HepG2 (cell line): Measurements from ENCODE around the gene TBL3. TPM values are rescaled to one million over a fixed set of nuclear protein-coding genes. Genes with fewer than 3 reads are reported as not detected.

Experiments
- ETV5 ChIP-seq: IDR thresholded peaks from 2 replicates; pipeline ENCODE4 v1.6.1; 2018; ENCODE audit warnings: missing biosample characterization, missing genetic modification reagents, inconsistent platforms, borderline replicate concordance
- KDM5B ChIP-seq: sonication (generic); formaldehyde crosslinking; IDR thresholded peaks from 2 replicates; pipeline ENCODE4 v1.4.0; 2020; ENCODE audit warnings: missing genetic modification reagents, mild to moderate bottlenecking, borderline replicate concordance
- RAD51 ChIP-seq: fragments of 450-650 bp; IDR thresholded peaks from 2 replicates; pipeline ENCODE4 v1.6.1; 2016; ENCODE audit warnings: borderline replicate concordance
- TAF1 ChIP-seq: sonication (generic); formaldehyde crosslinking; IDR thresholded peaks from 2 replicates; pipeline ENCODE4 v1.4.0; 2020; ENCODE audit warnings: missing genetic modification reagents
- YEATS4 ChIP-seq: sonication (generic); formaldehyde crosslinking; IDR thresholded peaks from 2 replicates; pipeline ENCODE4 v1.4.0; 2020; ENCODE audit warnings: missing genetic modification reagents, borderline replicate concordance
- ZNF256 ChIP-seq: sonication (generic); formaldehyde crosslinking; conservative IDR thresholded peaks from 2 replicates; pipeline ENCODE4 v1.4.0; 2020; ENCODE audit warnings: missing genetic modification reagents
- ZNF550 ChIP-seq: sonication (generic); formaldehyde crosslinking; IDR thresholded peaks from 2 replicates; pipeline ENCODE4 v1.4.0; 2020; ENCODE audit warnings: mild to moderate bottlenecking, missing genetic modification reagents, borderline replicate concordance
- ZNF572 ChIP-seq: sonication (generic); formaldehyde crosslinking; IDR thresholded peaks from 2 replicates; pipeline ENCODE4 v1.5.1; 2020; ENCODE audit warnings: mild to moderate bottlenecking, missing genetic modification reagents
- ZNF772 ChIP-seq: sonication (generic); formaldehyde crosslinking; IDR thresholded peaks from 2 replicates; pipeline ENCODE4 v1.5.0; 2020; ENCODE audit warnings: mild to moderate bottlenecking, missing genetic modification reagents
- ZNF792 ChIP-seq: IDR thresholded peaks from 2 replicates; pipeline ENCODE4 v1.6.1; 2016
- polyA plus RNA-seq, 8 experiments: library from polyadenylated mRNA; depleted of rRNA in 3 of 8; stranded (reverse) in 7 of 8; unstranded in 1 of 8; fragments of >200 nt; fragmentation: Illumina TruSeq in 4 of 8; extraction: Trizol in 4 of 8; gene quantifications; 2 replicates each; pipeline versions ENCODE4 v1.2.1 to v1.2.3, GENCODE V29; 2011 to 2016; ENCODE audit warnings: low read depth in 4 of 8, missing spikeins in 1 of 8, mixed read lengths in 1 of 8; ENCODE audit not compliant: insufficient read depth in 1 of 8
- total RNA-seq, 5 experiments: library from RNA; depleted of rRNA; stranded (reverse); fragments of >200 nt; fragmentation: Illumina TruSeq; extraction: Trizol; gene quantifications; 2 replicates each; pipeline ENCODE4 v1.2.3, GENCODE V29; 2016; ENCODE audit warnings: low read depth in 1 of 5
- TF ChIP-seq, protein P1 (sequence below): sonication (generic); formaldehyde crosslinking; IDR thresholded peaks from 2 replicates; pipeline ENCODE4 v1.5.1; 2020; ENCODE audit warnings: mild to moderate bottlenecking, missing genetic modification reagents, moderate library complexity
- TF ChIP-seq, protein P2 (sequence below): sonication (generic); formaldehyde crosslinking; IDR thresholded peaks from 2 replicates; pipeline ENCODE4 v1.4.0; 2020; ENCODE audit warnings: mild to moderate bottlenecking, missing genetic modification reagents
- TF ChIP-seq, protein P3 (sequence below): sonication (generic); formaldehyde crosslinking; IDR thresholded peaks from 2 replicates; pipeline ENCODE4 v1.4.0; 2020; ENCODE audit warnings: mild to moderate bottlenecking, missing genetic modification reagents, borderline replicate concordance
- TF ChIP-seq, protein P4 (sequence below): sonication (generic); formaldehyde crosslinking; IDR thresholded peaks from 2 replicates; pipeline ENCODE4 v1.5.0; 2020; ENCODE audit warnings: missing genetic modification reagents
- TF ChIP-seq, protein P5 (sequence below): IDR thresholded peaks from 2 replicates; pipeline ENCODE4 v1.6.1; 2016

TBL3 gene
- total and polyA plus RNA-seq, 2 of the 13 experiments (the other 11 are each of a cell fraction or from before 2014, with no cell fraction given): 16.8 to 38.0 TPM

DNA sequence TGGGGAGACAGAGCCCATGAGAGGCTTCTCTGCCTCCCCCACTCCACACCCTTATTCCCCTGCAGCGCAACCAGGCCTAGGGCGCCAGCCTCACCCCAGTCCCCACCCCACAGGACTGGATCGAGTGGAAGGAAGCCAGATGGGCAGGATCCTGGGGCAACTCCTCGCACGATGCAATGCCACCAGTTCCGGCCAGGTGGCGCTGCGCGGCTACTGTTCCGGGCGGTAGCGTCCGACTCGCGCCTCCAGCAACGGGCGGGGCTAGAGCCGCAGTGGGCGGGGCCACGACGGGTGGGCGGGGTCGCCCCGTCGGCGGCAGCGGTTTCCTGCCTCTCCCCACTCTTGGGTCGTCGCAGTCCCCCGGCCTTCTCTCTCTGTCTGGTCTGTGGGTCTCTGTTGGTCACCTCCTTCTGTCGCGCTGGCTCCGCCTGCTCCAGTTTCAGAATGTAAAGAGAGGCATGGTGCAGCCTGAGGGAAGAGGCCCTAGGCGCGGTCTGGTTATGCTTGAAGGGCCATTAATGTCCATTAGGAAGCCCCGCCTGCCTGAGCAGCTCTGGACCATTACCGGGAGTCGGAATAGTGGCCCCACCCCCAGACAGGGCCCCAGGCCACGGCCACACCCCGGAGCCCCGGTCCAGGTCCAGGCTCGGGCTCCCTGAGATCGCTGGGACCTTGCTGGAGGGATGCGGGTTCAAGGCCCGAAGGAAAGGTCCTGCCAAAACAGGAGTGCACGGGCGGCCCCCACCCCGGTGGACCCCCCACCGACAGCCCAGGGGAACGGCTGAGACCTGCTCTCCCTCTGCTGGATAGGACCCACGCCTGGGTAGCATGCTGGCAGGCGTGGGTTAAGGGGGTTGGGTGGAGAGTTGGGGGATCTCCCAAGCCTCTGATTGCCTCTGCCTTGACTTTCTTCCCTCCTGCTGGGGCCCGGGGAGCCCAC, 51.5 kb downstream of the TBL3 start (continued):
- TF ChIP-seq, protein P1, sequence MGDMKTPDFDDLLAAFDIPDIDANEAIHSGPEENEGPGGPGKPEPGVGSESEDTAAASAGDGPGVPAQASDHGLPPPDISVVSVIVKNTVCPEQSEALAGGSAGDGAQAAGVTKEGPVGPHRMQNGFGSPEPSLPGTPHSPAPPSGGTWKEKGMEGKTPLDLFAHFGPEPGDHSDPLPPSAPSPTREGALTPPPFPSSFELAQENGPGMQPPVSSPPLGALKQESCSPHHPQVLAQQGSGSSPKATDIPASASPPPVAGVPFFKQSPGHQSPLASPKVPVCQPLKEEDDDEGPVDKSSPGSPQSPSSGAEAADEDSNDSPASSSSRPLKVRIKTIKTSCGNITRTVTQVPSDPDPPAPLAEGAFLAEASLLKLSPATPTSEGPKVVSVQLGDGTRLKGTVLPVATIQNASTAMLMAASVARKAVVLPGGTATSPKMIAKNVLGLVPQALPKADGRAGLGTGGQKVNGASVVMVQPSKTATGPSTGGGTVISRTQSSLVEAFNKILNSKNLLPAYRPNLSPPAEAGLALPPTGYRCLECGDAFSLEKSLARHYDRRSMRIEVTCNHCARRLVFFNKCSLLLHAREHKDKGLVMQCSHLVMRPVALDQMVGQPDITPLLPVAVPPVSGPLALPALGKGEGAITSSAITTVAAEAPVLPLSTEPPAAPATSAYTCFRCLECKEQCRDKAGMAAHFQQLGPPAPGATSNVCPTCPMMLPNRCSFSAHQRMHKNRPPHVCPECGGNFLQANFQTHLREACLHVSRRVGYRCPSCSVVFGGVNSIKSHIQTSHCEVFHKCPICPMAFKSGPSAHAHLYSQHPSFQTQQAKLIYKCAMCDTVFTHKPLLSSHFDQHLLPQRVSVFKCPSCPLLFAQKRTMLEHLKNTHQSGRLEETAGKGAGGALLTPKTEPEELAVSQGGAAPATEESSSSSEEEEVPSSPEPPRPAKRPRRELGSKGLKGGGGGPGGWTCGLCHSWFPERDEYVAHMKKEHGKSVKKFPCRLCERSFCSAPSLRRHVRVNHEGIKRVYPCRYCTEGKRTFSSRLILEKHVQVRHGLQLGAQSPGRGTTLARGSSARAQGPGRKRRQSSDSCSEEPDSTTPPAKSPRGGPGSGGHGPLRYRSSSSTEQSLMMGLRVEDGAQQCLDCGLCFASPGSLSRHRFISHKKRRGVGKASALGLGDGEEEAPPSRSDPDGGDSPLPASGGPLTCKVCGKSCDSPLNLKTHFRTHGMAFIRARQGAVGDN (CRISPR knock-in tag): peak; percentile 72
- TF ChIP-seq ZNF550 (CRISPR knock-in tag) (no peak), ZNF572 (CRISPR knock-in tag) (peak; percentile 77; the same call in 1 of the 2 replicates), TAF1 (CRISPR knock-in tag) (peak; percentile 62), ETV5 (CRISPR knock-in tag) (peak; percentile 66; the same call in 1 of the 2 replicates), KDM5B (CRISPR knock-in tag) (peak; percentile 61; the same call in 1 of the 2 replicates), ZNF772 (peak; percentile 66; the same call in 1 of the 2 replicates), ZNF256 (CRISPR knock-in tag) (no peak), RAD51 (no peak), YEATS4 (CRISPR knock-in tag) (no peak; the same call in 1 of the 2 replicates), ZNF792 (CRISPR knock-in tag) (peak; percentile 69; the same call in 1 of the 2 replicates)
- TF ChIP-seq, protein P2, sequence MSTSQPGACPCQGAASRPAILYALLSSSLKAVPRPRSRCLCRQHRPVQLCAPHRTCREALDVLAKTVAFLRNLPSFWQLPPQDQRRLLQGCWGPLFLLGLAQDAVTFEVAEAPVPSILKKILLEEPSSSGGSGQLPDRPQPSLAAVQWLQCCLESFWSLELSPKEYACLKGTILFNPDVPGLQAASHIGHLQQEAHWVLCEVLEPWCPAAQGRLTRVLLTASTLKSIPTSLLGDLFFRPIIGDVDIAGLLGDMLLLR: 0 out of 2 replicates have a peak, but pooled peaks have one; percentile 29
- TF ChIP-seq, protein P3, sequence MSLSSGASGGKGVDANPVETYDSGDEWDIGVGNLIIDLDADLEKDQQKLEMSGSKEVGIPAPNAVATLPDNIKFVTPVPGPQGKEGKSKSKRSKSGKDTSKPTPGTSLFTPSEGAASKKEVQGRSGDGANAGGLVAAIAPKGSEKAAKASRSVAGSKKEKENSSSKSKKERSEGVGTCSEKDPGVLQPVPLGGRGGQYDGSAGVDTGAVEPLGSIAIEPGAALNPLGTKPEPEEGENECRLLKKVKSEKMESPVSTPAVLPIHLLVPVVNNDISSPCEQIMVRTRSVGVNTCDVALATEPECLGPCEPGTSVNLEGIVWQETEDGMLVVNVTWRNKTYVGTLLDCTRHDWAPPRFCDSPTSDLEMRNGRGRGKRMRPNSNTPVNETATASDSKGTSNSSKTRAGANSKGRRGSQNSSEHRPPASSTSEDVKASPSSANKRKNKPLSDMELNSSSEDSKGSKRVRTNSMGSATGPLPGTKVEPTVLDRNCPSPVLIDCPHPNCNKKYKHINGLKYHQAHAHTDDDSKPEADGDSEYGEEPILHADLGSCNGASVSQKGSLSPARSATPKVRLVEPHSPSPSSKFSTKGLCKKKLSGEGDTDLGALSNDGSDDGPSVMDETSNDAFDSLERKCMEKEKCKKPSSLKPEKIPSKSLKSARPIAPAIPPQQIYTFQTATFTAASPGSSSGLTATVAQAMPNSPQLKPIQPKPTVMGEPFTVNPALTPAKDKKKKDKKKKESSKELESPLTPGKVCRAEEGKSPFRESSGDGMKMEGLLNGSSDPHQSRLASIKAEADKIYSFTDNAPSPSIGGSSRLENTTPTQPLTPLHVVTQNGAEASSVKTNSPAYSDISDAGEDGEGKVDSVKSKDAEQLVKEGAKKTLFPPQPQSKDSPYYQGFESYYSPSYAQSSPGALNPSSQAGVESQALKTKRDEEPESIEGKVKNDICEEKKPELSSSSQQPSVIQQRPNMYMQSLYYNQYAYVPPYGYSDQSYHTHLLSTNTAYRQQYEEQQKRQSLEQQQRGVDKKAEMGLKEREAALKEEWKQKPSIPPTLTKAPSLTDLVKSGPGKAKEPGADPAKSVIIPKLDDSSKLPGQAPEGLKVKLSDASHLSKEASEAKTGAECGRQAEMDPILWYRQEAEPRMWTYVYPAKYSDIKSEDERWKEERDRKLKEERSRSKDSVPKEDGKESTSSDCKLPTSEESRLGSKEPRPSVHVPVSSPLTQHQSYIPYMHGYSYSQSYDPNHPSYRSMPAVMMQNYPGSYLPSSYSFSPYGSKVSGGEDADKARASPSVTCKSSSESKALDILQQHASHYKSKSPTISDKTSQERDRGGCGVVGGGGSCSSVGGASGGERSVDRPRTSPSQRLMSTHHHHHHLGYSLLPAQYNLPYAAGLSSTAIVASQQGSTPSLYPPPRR (CRISPR knock-in tag): peak; percentile 32; the same call in 1 of the 2 replicates
- TF ChIP-seq, protein P4, sequence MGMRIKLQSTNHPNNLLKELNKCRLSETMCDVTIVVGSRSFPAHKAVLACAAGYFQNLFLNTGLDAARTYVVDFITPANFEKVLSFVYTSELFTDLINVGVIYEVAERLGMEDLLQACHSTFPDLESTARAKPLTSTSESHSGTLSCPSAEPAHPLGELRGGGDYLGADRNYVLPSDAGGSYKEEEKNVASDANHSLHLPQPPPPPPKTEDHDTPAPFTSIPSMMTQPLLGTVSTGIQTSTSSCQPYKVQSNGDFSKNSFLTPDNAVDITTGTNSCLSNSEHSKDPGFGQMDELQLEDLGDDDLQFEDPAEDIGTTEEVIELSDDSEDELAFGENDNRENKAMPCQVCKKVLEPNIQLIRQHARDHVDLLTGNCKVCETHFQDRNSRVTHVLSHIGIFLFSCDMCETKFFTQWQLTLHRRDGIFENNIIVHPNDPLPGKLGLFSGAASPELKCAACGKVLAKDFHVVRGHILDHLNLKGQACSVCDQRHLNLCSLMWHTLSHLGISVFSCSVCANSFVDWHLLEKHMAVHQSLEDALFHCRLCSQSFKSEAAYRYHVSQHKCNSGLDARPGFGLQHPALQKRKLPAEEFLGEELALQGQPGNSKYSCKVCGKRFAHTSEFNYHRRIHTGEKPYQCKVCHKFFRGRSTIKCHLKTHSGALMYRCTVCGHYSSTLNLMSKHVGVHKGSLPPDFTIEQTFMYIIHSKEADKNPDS (CRISPR knock-in tag): 0 out of 2 replicates have a peak, but pooled peaks have one; percentile 39
- TF ChIP-seq, protein P5, sequence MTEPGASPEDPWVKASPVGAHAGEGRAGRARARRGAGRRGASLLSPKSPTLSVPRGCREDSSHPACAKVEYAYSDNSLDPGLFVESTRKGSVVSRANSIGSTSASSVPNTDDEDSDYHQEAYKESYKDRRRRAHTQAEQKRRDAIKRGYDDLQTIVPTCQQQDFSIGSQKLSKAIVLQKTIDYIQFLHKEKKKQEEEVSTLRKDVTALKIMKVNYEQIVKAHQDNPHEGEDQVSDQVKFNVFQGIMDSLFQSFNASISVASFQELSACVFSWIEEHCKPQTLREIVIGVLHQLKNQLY: 0 out of 2 replicates have a peak, but pooled peaks have one; percentile 25
